ENCODE measurements around the gene FCHSD2. TPM values are rescaled to one million over a fixed set of nuclear protein-coding genes. Genes with fewer than 3 reads are reported as not detected.

The FCHSD2 gene
- total and polyA plus RNA-seq, 2 of the 8 experiments (the other 6 are each of a cell fraction or from before 2014, with no cell fraction given) = 4.1 to 7.8 TPM

DNA sequence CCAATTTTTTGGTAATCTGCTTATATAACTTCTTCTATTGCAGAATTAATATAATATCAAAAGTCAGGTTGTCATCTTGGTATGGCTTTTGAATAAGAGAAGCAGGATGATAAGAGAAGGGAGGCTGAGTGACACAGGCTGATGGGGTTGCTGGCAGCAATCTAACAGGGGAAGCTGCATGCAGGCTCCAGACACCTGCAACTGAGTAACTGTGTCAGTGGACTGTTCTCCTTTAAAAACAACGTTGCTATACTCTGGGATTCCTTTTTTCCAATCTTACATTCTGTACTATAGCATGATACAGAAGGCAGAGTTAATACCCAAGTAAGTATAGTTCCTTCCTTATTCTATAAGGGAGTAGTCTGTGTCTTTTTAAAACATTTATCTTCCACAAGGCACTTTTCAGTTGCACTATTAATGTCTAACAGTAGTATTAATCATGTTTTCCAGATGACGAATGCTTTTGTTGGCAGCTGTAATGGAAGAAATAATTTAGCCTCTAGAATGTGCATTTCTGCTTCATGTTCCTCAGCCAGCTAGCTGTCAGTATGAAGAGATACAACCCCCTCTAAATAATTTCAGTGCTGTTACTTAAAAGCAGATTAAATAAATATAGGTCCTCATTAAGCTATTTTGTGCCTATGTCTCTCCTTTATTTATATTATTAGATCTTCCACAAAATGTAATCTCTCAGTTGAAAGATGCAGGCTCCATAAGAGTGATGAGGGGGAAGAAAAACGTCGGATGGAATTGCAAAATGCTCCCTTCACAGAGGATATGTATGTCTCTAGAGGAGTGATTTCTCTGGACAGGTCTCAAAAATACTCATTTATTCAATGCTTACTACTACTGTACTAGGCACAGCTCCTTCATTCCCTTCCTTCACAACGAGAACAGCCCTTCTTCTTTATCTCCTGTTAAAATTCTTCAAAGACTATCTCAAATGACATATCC is 277.1 kb downstream of the FCHSD2 start:
- Histone ChIP-seq H3K79me2 (ENCODE audit: control insufficient read depth in 1 of 2, insufficient read depth in 2 of 2, low read length in 2 of 2) (no peaks in the 10 kb centered on the region), H2BK120ac (replicated peaks; ENCODE audit: low read depth, low read length) (no peak overlapping the region), H3K36me3 (ENCODE audit: control insufficient read depth in 2 of 4, insufficient read depth in 4 of 4, low read length in 3 of 4) (no peaks in the 10 kb centered on the region), H3K4me1 (replicated peaks in 1 of 4; ENCODE audit: control insufficient read depth in 3 of 4, insufficient read depth in 4 of 4, low read length in 3 of 4) (no peaks in the 10 kb centered on the region), H3K23me2 (ENCODE audit: low read depth, low read length) (no peaks in the 10 kb centered on the region), H3K9ac (replicated peaks in 1 of 4; ENCODE audit: extremely low read depth in 1 of 4, low read depth in 3 of 4, low read length in 3 of 4) (no peak overlapping the region), H3K4ac (replicated peaks; ENCODE audit: insufficient read length, low read depth, low read length) (no peak overlapping the region), H3K27ac (ENCODE audit: low read depth, low read length) (no peak overlapping the region), H4K8ac (ENCODE audit: extremely low read depth, insufficient read depth, low read length) (no peak overlapping the region), H2BK20ac (ENCODE audit: low read length) (no peak overlapping the region), H3K23ac (ENCODE audit: insufficient read length) (no peak overlapping the region), H2BK12ac (ENCODE audit: low read depth, low read length) (no peak overlapping the region), H4K91ac (replicated peaks; ENCODE audit: insufficient read length, low read length) (no peak overlapping the region), H3K18ac (ENCODE audit: extremely low read depth, low read length) (no peak overlapping the region), H3K9me3 (ENCODE audit: insufficient read depth in 2 of 2, low read depth in 1 of 2, low read length in 1 of 2) (no peaks in the 10 kb centered on the region), H3K4me2 (ENCODE audit: insufficient read depth in 1 of 2, low read depth in 2 of 2, low read length in 2 of 2) (no peak overlapping the region), H2AK5ac (ENCODE audit: low read depth, low read length) (no peak overlapping the region), H2AFZ (ENCODE audit: low read length) (no peak overlapping the region), H3K79me1 (ENCODE audit: low read depth, low read length) (no peaks in the 10 kb centered on the region), H2BK5ac (ENCODE audit: low read depth, low read length) (no peak overlapping the region), H4K5ac (ENCODE audit: insufficient read length, low read depth, low read length) (no peak overlapping the region), H3K27me3 (replicated peaks in 1 of 4; ENCODE audit: control insufficient read depth in 3 of 4, extremely low read depth in 1 of 4, insufficient read depth in 3 of 4, low read length in 3 of 4) (no peaks in the 10 kb centered on the region), H2BK15ac (ENCODE audit: low read length) (no peak overlapping the region), H3K4me3 (ENCODE audit: extremely low read depth in 1 of 4, insufficient read depth in 2 of 4, low read depth in 3 of 4, low read length in 4 of 4) (no peak overlapping the region), H3K14ac (ENCODE audit: insufficient read length) (no peak overlapping the region), H3K56ac (replicated peaks; ENCODE audit: insufficient read length, low read depth, low read length) (no peak overlapping the region), H4K20me1 (replicated peaks in 1 of 2; ENCODE audit: control insufficient read depth in 1 of 2, insufficient read depth in 2 of 2, low read length in 2 of 2) (no peaks in the 10 kb centered on the region)
- DNase-seq (ENCODE audit: low read depth in 1 of 2, low spot score in 2 of 2) (no peak), FAIRE-seq (no peak)
- 83% methylated on average over 5 of the region's 5 CpGs; no CpG with 5 or more reads in 1 of the 2 experiments for WGBS, 2 experiments (ENCODE audit: extremely low coverage in 1 of 2, insufficient coverage in 1 of 2, insufficient read length in 1 of 2, insufficient replicate concordance in 2 of 2, low coverage in 1 of 2, low lambda C conversion rate in 2 of 2, missing lambda C conversion rate in 1 of 2)
- CTCF ChIA-PET (ENCODE audit: partially characterized antibody) = interaction anchor here (0.6 to 1.8 kb wide), 5 partner anchors 10 to 313 kb away, joined by 3 to 8 read pairs (median 3); no protein-coding TSS in a partner anchor
- POLR2A ChIA-PET (ENCODE audit: partially characterized antibody) = no interaction called here
- no peak for TF ChIP-seq SIRT6 (IDR thresholded peaks at IDR 0.05; ENCODE audit: low read length)
